Breast epithelium (tissue), 4 donors: Measurements from ENCODE around the gene KRT23. TPM values are rescaled to one million over a fixed set of nuclear protein-coding genes. Genes with fewer than 3 reads are reported as not detected.
"Not testable (repeated sequence)": the region's sequence is repeated elsewhere in the genome, so short reads cannot be mapped to it uniquely, and the experiment has no call there.

Experiments
- DNase-seq, 2 donors: peaks; one replicate each; pipeline ENCODE4 v3.0.0-alpha.2; 2019; ENCODE audit warnings: low spot score in 2 of 2
- H3K27ac ChIP-seq, 2 donors: fragments of 200-600 bp; sonication (generic) in 1 of 2; one replicate each; pipeline ENCODE4 v1.5.1; 2016 to 2019; ENCODE audit warnings: mild to moderate bottlenecking in 1 of 2
- H3K27me3 ChIP-seq, 2 donors: fragments of 200-600 bp; sonication (generic) in 1 of 2; one replicate each; pipeline versions ENCODE4 v1.5.1 to v1.6.0; 2017 to 2019; ENCODE audit warnings: control low read depth in 1 of 2, mild to moderate bottlenecking in 1 of 2
- H3K36me3 ChIP-seq: fragments of 200-600 bp; one replicate; pipeline ENCODE4 v1.5.1; 2019
- H3K4me1 ChIP-seq, 2 donors: fragments of 200-600 bp; sonication (generic); one replicate each; pipeline ENCODE4 v1.5.1; 2016 to 2019; ENCODE audit warnings: control low read depth in 1 of 2
- H3K4me3 ChIP-seq, 3 donors: fragments of 200-600 bp; sonication (generic); 1 replicate in 2 of 3; 2 replicates in 1 of 3; pipeline ENCODE4 v1.5.1; 2016 to 2019; ENCODE audit warnings: mild to moderate bottlenecking in 3 of 3, moderate library complexity in 2 of 3
- H3K9me3 ChIP-seq, 2 donors: fragments of 200-600 bp; sonication (generic) in 1 of 2; one replicate each; pipeline ENCODE4 v1.5.1; 2016 to 2019; ENCODE audit warnings: control low read depth in 1 of 2
- POLR2A ChIP-seq: fragments of 450-650 bp; IDR thresholded peaks from one replicate; pipeline ENCODE4 v1.6.1; 2016; ENCODE audit warnings: antibody characterized with exemption, mild to moderate bottlenecking, moderate library complexity
- POLR2AphosphoS5 ChIP-seq, 3 donors: sonication (generic); formaldehyde crosslinking; IDR thresholded peaks; one replicate each; pipeline ENCODE4 v1.6.1; 2017; ENCODE audit warnings: antibody characterized with exemption in 3 of 3
- intact Hi-C: fragments of 100-400 bp; cut with DNase I; formaldehyde crosslinking; loops from one replicate; pipeline ENCODE4 v1.15.1; 2023; ENCODE audit warnings: low total_unique reads
- total RNA-seq, 3 donors: library from RNA; depleted of rRNA; stranded (reverse); fragments of >200 nt; gene quantifications; one replicate each; pipeline ENCODE4 v1.1.0, GENCODE V29; 2016
- TF ChIP-seq, protein P1 (sequence below), 3 donors: fragments of 450-650 bp; IDR thresholded peaks; one replicate each; pipeline ENCODE4 v1.5.1; 2016 to 2017; ENCODE audit warnings: antibody characterized with exemption in 3 of 3, mild to moderate bottlenecking in 3 of 3, moderate library complexity in 3 of 3

The KRT23 gene
- total RNA-seq, 3 donors from 2014 or later: 37.7 to 57.5 TPM; not detected in 1

DNA sequence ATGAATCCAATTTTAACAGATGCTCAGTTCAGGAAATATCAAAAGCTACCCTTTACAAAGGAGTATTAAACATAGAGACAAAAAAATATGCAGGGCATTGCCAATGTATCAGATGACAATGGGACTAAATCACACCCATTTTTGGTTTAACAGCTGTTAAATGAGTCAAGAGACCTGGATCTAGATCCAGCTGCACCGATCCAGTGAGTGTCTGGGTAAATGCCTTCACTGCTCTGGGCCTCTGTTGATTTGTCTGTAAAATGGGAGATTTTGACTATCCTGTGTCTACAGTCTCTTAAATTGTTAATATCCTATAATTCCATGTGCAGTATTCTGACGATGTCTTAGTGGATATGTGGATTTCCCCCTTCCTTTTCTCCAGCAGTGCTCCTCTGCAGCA, 16.4 kb downstream of the KRT23 start:
- Histone ChIP-seq H3K4me1 (no peaks in the 10 kb centered on the region), H3K9me3 (no peaks in the 10 kb centered on the region), H3K36me3 (no peaks in the 10 kb centered on the region), H3K27me3 (no peaks in the 10 kb centered on the region), H3K27ac (no peak overlapping the region), H3K4me3 (no peak overlapping the region)
- no peak for DNase-seq
- TF ChIP-seq, protein P1, sequence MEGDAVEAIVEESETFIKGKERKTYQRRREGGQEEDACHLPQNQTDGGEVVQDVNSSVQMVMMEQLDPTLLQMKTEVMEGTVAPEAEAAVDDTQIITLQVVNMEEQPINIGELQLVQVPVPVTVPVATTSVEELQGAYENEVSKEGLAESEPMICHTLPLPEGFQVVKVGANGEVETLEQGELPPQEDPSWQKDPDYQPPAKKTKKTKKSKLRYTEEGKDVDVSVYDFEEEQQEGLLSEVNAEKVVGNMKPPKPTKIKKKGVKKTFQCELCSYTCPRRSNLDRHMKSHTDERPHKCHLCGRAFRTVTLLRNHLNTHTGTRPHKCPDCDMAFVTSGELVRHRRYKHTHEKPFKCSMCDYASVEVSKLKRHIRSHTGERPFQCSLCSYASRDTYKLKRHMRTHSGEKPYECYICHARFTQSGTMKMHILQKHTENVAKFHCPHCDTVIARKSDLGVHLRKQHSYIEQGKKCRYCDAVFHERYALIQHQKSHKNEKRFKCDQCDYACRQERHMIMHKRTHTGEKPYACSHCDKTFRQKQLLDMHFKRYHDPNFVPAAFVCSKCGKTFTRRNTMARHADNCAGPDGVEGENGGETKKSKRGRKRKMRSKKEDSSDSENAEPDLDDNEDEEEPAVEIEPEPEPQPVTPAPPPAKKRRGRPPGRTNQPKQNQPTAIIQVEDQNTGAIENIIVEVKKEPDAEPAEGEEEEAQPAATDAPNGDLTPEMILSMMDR (IDR thresholded peaks at IDR 0.05): no peak
- TF ChIP-seq POLR2A (no peak), POLR2AphosphoS5 (IDR thresholded peaks at IDR 0.05) (no peak)
- intact Hi-C loops: no loop called here

DNA sequence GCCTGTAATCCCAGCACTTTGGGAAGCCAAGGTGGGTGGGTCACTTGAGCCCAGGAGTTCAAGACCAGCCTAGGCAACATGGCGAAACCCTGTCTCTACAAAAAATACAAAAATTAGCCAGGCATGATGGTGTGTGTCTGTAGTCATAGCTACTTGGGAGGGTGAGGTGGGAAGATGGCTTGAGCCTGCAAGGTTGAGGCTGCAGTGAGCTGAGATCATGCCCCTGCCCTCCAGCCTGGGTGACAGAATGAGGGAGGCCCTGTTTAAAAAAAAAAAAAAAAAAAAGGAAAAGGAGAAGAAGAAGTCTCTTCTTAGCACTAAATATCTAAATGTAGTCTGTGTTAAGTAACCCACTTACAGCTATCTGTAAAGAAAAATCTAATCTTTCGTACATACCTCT, 20.3 kb downstream of the KRT23 start:
- H3K27ac ChIP-seq: peak overlapping the region in 1 of 2 donors; percentile 86
- H3K9me3 ChIP-seq, DNase-seq, H3K27me3 ChIP-seq, H3K4me1 ChIP-seq, H3K4me3 ChIP-seq, H3K36me3 ChIP-seq: not testable (repeated sequence)
- intact Hi-C loops: loop anchor here (10.0 kb wide), 1 partner anchor 738 kb away; no protein-coding TSS in a partner anchor

DNA sequence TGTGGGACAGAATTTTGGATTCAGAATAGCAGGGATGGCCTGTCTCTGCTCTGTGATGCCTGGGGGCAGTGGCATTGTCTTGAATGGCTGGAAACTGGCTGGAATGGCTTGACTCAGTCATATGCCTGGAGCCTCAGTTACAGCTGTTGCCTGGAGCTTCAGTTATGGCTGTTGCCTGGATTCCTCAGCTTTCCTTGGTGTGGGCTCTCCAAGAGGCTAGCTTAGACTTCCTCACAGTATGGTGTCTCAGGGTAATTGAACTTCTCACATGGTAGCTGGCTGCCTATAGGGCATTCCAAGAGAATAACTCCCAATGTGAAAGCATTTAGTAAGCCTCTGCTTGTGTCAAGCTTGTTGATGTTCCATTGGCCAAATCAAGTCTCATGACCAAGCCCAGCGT, 21.1 kb downstream of the KRT23 start:
- DNase-seq: no peak
- Histone ChIP-seq H3K27me3 (no peaks in the 10 kb centered on the region), H3K4me1 (no peaks in the 10 kb centered on the region), H3K4me3 (no peak overlapping the region), H3K36me3 (no peaks in the 10 kb centered on the region), H3K27ac (peak overlapping the region; percentile 85 to 86), H3K9me3 (no peaks in the 10 kb centered on the region)
- TF ChIP-seq, protein P1 (IDR thresholded peaks at IDR 0.05): no peak
- TF ChIP-seq POLR2A (no peak), POLR2AphosphoS5 (IDR thresholded peaks at IDR 0.05) (no peak)
- intact Hi-C loops: loop anchor here (10.0 kb wide), 1 partner anchor 738 kb away; no protein-coding TSS in a partner anchor

DNA sequence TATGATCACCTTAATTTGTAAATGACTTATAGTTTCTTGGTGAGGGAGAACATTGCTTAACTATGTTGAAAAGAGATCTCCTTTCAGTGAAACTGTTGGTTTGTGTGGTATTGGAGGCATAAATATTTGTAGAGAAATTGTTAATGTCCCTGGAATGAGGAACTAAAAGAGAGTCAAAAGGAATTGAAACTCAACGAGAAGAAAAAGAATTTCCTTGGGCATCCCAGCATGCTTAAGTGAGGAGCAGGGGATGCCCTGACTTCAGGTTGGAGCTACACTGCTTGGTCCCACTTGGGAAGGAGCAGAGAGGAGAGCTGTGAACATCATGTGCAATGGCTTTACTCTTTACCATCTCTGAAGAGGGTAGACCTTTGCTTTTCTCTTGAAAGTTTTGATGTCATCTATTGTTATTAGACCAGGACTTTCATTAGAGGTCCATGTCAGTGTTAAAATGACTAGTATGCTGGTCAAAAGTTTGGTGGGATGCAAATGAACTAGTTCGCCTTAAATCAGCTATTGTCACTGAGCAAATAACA, 21.7 kb downstream of the KRT23 start:
- no peak for DNase-seq

GRCh38 chr17:40915199-40915661, 22.2 kb downstream of the KRT23 start:
- intact Hi-C loops: loop anchor here (10.0 kb wide), 1 partner anchor 740 kb away; no protein-coding TSS in a partner anchor
- DNase-seq: no peak
- H3K9me3 ChIP-seq: no peaks in the 10 kb centered on the region
- no peaks in the 10 kb centered on the region for H3K27me3 ChIP-seq
- no peaks in the 10 kb centered on the region for H3K4me1 ChIP-seq
- no peaks in the 10 kb centered on the region for H3K36me3 ChIP-seq
- H3K4me3 ChIP-seq: no peak overlapping the region
- TF ChIP-seq, protein P1 (IDR thresholded peaks at IDR 0.05): no peak
- TF ChIP-seq POLR2AphosphoS5 (IDR thresholded peaks at IDR 0.05) (no peak), POLR2A (no peak)
- H3K27ac ChIP-seq: peak overlapping the region; percentile 85 to 86

More for the DNA sequence above, 21.7 kb downstream of the KRT23 start:
- Histone ChIP-seq H3K27me3 (no peaks in the 10 kb centered on the region), H3K27ac (peak overlapping the region; percentile 85 to 86), H3K36me3 (no peaks in the 10 kb centered on the region), H3K4me3 (no peak overlapping the region), H3K4me1 (no peaks in the 10 kb centered on the region), H3K9me3 (no peaks in the 10 kb centered on the region)
- no peak for TF ChIP-seq POLR2A
- TF ChIP-seq, protein P1 (IDR thresholded peaks at IDR 0.05): no peak
- no peak for TF ChIP-seq POLR2AphosphoS5 (IDR thresholded peaks at IDR 0.05)
- intact Hi-C loops: loop anchor here (10.0 kb wide), 1 partner anchor 739 kb away; no protein-coding TSS in a partner anchor
